Adrenal gland (tissue), 12 donors: ENCODE measurements around the gene DNMBP. TPM values are rescaled to one million over a fixed set of nuclear protein-coding genes. Genes with fewer than 3 reads are reported as not detected.

Source experiments
- DNase-seq, 7 donors: peaks; one replicate each; pipeline ENCODE4 v3.0.0-alpha.2; 2019 to 2020
- H3K27ac ChIP-seq, 5 donors: fragments of 200-600 bp; sonication (generic) in 4 of 5; 1 replicate in 3 of 5; 2 replicates in 2 of 5; pipeline versions ENCODE4 v1.5.1 to v1.8.0; 2016 to 2020; ENCODE audit warnings: mild to moderate bottlenecking in 1 of 5
- H3K27me3 ChIP-seq: fragments of 200-600 bp; 2 replicates; pipeline ENCODE4 v1.8.0; 2021
- H3K36me3 ChIP-seq, 2 donors: fragments of 200-600 bp; replicated peaks in 1 of 2; 1 replicate in 1 of 2; 2 replicates in 1 of 2; pipeline versions ENCODE4 v1.5.1 to v1.8.0; 2018 to 2022
- H3K4me1 ChIP-seq, 2 donors: fragments of 200-600 bp; replicated peaks in 1 of 2; 1 replicate in 1 of 2; 2 replicates in 1 of 2; pipeline versions ENCODE4 v1.5.1 to v1.8.0; 2018 to 2021
- H3K4me3 ChIP-seq, 4 donors: fragments of 200-600 bp; sonication (generic) in 3 of 4; one replicate each; pipeline ENCODE4 v1.5.1; 2016 to 2018
- H3K9me3 ChIP-seq, 3 donors: fragments of 200-600 bp; sonication (generic) in 1 of 3; replicated peaks in 1 of 3; 1 replicate in 2 of 3; 2 replicates in 1 of 3; pipeline versions ENCODE4 v1.5.1 to v1.8.0; 2016 to 2021
- POLR2A ChIP-seq, 2 donors: fragments of 450-650 bp; IDR thresholded peaks; one replicate each; pipeline ENCODE4 v1.6.1; 2017; ENCODE audit warnings: antibody characterized with exemption in 2 of 2, mild to moderate bottlenecking in 2 of 2, moderate library complexity in 1 of 2
- WGBS, 4 donors: extraction: QIAGEN DNeasy Blood & Tissue Kit in 2 of 4; methylation state at CpG; one replicate each; pipeline versions ENCODE4 v1.1.5 to v1.1.7; 2013 to 2017; 5-methylcytosine and 5-hydroxymethylcytosine counted together
- intact Hi-C, 2 donors: fragments of 100-400 bp; cut with DNase I; formaldehyde crosslinking; loops; one replicate each; pipeline versions ENCODE4 v1.14.1 to v1.15.0; 2022 to 2023
- polyA plus RNA-seq, 3 donors: library from polyadenylated mRNA; stranded (reverse); fragments of 200-250 nt in 2 of 3; fragments of 350-450 nt in 1 of 3; fragmentation: Illumina TruSeq in 1 of 3; extraction: RNeasy Lipid Tissue Mini Kit (QIAGEN cat#74804) in 1 of 3; gene quantifications; one replicate each; pipeline ENCODE4 v1.2.3, GENCODE V29; 2013 to 2014
- total RNA-seq, 9 donors: library from RNA; depleted of rRNA in 4 of 9; stranded (reverse); fragments of >200 nt in 4 of 9; fragments of 120-200 nt in 1 of 9; fragmentation: NEBNext Ultra II Directional in 1 of 9; extraction: Animal tissue kit (Norgen Biotek cat#: 25700) in 1 of 9; gene quantifications; one replicate each; pipeline versions ENCODE4 v1.1.0 to v1.2.4, GENCODE V29; 2013 to 2023
- TF ChIP-seq, protein P1 (sequence below), 6 experiments: fragments of 450-650 bp in 4 of 6; fragments of 200-600 bp in 2 of 6; sonication (generic) in 1 of 6; IDR thresholded peaks; 1 replicate in 5 of 6; 2 replicates in 1 of 6; pipeline versions ENCODE4 v1.5.1 to v1.8.0; 2016 to 2021; ENCODE audit warnings: antibody characterized with exemption in 6 of 6, mild to moderate bottlenecking in 2 of 6, moderate library complexity in 1 of 6
- donor health status: healthy with polysubstance abuse.
- donor health status: Bipolar disorder and iron deficiency.
- donor health status: DM: yes; HTN: yes; CAD: no.
- donor health status: DM: no; HTN: no; CAD: no.
- donor health status: DM: no; HTN: no; CAD: no.
- donor health status: DM: yes; HTN: yes; CAD: no.

The DNMBP gene
- total and polyA plus RNA-seq, 12 donors = 5.7 to 17.9 (median 12.0) TPM

DNA sequence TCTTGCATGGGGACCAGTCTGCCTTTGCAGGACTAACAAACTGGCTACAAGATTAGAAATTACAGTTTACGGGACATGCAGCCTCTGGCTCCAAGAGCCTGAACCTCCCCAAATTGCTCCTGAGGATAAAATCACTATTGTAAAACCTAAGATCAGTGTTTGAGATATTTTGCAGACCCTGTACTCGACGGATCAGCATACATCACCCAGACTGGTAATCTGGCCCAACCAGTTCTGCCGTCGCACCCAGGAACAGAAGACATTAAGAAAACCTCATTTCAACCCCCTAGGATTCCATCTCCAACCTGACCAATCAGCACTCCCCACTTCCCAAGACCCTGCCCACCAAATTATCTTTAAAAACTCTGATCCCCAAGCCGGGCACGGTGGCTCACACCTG is 27.1 kb upstream of the DNMBP start:
- H3K27me3 ChIP-seq = no peaks in the 10 kb centered on the region
- H3K9me3 ChIP-seq = no peaks in the 10 kb centered on the region
- H3K36me3 ChIP-seq = no peaks in the 10 kb centered on the region
- 90 to 93% (median 92%) methylated on average over 5 to 7 of the region's 7 CpGs for WGBS, 4 donors
- H3K27ac ChIP-seq = no peak overlapping the region
- no peak overlapping the region for H3K4me3 ChIP-seq
- no peak for TF ChIP-seq POLR2A (IDR thresholded peaks at IDR 0.05)
- TF ChIP-seq, protein P1, sequence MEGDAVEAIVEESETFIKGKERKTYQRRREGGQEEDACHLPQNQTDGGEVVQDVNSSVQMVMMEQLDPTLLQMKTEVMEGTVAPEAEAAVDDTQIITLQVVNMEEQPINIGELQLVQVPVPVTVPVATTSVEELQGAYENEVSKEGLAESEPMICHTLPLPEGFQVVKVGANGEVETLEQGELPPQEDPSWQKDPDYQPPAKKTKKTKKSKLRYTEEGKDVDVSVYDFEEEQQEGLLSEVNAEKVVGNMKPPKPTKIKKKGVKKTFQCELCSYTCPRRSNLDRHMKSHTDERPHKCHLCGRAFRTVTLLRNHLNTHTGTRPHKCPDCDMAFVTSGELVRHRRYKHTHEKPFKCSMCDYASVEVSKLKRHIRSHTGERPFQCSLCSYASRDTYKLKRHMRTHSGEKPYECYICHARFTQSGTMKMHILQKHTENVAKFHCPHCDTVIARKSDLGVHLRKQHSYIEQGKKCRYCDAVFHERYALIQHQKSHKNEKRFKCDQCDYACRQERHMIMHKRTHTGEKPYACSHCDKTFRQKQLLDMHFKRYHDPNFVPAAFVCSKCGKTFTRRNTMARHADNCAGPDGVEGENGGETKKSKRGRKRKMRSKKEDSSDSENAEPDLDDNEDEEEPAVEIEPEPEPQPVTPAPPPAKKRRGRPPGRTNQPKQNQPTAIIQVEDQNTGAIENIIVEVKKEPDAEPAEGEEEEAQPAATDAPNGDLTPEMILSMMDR (IDR thresholded peaks at IDR 0.05) = no peak
- no peaks in the 10 kb centered on the region for H3K4me1 ChIP-seq
- intact Hi-C loops = no loop called here
- DNase-seq = no peak

DNA sequence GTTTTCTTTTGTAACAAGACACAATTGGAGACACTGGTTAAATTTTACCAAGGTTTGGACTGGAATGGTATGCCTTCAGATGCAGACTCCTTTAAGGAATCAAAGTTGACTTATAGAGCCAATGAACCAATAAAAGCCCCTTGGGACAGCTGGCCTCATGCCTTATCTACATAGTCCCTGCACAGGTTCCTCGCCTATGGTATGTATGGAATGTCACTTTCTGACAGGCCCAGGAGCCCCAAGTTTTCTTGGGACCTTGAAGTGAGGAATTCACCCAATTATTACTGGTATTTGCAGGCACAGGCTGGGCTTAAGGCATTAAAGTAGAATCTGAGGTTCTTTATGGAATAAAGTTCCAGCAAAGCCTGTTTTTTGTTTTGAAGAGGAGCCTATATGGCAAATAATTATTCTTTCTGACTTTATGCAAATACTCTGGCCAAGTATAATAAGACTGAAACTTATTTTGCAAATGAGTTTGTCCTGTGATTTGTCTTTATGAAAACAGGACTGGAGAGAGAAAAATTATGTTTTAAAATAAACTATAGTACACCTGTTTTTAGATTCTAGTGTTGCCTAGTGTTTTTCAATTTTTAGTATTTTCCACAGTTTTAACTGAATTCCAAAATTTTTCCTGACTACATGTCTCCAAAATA is 24.1 kb upstream of the DNMBP start:
- Histone ChIP-seq H3K4me3 (no peak overlapping the region), H3K27ac (no peak overlapping the region), H3K36me3 (no peaks in the 10 kb centered on the region), H3K4me1 (no peaks in the 10 kb centered on the region), H3K9me3 (no peaks in the 10 kb centered on the region), H3K27me3 (no peaks in the 10 kb centered on the region)
- TF ChIP-seq, protein P1 (IDR thresholded peaks at IDR 0.05) = no peak
- no peak for TF ChIP-seq POLR2A (IDR thresholded peaks at IDR 0.05)
- intact Hi-C loops = no loop called here
- WGBS, 4 donors = 94 to 100% (median 98%) methylated on average over 1 of the region's 1 CpG
- no peak for DNase-seq

DNA sequence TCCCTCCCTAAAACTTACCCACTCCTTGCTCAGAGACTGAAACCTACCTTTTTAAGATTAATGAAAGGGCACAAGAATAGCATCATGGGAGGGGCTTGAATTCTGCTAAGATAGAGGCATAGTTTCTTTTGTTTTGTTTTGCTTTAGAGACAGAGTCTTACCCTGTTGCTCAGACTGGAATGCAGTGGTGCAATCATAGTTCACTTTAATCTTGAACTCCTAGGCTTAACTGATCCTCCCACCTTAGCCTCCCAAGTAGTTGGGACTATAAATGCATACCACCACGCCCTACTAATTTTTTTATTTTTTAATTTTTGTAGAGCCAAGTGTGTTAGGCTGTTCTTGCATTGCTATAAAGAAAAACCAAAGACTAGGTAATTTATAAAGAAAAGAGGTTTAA is 17.7 kb upstream of the DNMBP start:
- DNase-seq = no peak
- H3K9me3 ChIP-seq = no peaks in the 10 kb centered on the region
- no peak overlapping the region for H3K27ac ChIP-seq
- H3K4me1 ChIP-seq = no peaks in the 10 kb centered on the region
- no peak for TF ChIP-seq POLR2A (IDR thresholded peaks at IDR 0.05)
- TF ChIP-seq, protein P1 (IDR thresholded peaks at IDR 0.05) = no peak
- H3K4me3 ChIP-seq = no peak overlapping the region
- H3K27me3 ChIP-seq = no peaks in the 10 kb centered on the region
- no peaks in the 10 kb centered on the region for H3K36me3 ChIP-seq
- WGBS, 4 donors = 91 to 97% (median 93%) methylated on average over 1 of the region's 1 CpG
- intact Hi-C loops = no loop called here

DNA sequence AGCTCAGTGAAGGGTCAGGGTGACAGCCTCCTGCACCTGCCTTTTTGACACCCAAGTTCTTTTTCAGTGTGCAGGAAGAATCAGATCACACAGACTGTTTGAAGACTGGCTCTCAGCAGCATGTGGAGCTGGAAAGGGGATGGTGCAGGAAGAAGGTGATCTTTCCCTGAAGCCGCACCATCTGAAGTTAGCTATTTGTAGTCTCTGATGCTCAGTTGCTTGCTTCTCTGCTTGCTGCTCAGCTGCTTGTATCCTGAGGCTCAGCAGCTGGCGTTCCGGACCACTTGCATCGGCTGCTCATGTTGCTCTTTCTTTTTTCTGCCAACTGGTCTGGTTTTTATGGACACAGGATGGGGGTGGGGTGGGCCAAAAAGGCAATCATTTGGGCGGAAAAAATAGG is 15.8 kb upstream of the DNMBP start:
- Histone ChIP-seq H3K36me3 (no peaks in the 10 kb centered on the region), H3K9me3 (no peaks in the 10 kb centered on the region), H3K27me3 (no peaks in the 10 kb centered on the region), H3K4me1 (no peaks in the 10 kb centered on the region), H3K4me3 (no peak overlapping the region), H3K27ac (no peak overlapping the region)
- DNase-seq = no peak
- 72 to 89% (median 82%) methylated on average over 5 of the region's 5 CpGs for WGBS, 4 donors
- intact Hi-C loops = no loop called here
- TF ChIP-seq, protein P1 (IDR thresholded peaks at IDR 0.05) = no peak
- TF ChIP-seq POLR2A (IDR thresholded peaks at IDR 0.05) = no peak
